ENCODE data around the gene DOCK3.

DNA sequence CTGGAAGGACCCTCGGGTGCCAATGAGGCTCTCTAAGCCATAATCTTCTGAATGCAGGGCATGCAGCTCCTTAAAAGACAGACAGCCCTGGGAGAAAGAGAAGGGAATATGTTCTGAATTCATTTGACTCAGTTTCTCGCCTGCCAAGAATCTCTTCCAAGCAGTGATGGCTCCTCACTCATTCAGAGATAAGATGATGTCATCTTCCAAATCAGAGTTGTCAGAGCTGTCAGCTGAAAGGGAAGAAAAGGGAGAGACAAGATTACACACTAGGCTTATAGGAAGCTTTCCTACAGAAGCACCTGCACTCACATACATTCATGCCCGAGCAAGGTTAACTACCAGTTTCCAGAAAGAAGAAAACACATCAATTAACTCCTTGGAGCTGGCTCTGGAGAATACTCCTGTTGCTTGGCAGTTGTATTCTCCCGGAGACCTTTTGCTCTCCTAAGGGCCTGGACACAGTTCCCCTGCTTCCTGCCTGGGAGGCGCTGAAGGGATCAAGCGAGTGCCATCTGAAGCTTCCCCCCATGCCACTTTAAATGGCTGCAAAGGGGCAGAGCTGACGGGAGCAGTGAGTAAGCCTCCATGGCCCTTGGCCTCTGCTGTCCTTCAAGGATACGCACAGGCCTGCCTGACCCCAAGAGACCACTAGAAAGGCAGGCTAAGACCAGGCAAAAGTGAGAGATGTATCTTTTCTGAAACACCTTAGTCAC, 724.0 kb downstream of the DOCK3 start:
- TF ChIP-seq, protein P1, sequence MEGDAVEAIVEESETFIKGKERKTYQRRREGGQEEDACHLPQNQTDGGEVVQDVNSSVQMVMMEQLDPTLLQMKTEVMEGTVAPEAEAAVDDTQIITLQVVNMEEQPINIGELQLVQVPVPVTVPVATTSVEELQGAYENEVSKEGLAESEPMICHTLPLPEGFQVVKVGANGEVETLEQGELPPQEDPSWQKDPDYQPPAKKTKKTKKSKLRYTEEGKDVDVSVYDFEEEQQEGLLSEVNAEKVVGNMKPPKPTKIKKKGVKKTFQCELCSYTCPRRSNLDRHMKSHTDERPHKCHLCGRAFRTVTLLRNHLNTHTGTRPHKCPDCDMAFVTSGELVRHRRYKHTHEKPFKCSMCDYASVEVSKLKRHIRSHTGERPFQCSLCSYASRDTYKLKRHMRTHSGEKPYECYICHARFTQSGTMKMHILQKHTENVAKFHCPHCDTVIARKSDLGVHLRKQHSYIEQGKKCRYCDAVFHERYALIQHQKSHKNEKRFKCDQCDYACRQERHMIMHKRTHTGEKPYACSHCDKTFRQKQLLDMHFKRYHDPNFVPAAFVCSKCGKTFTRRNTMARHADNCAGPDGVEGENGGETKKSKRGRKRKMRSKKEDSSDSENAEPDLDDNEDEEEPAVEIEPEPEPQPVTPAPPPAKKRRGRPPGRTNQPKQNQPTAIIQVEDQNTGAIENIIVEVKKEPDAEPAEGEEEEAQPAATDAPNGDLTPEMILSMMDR (IDR thresholded peaks at IDR 0.05): no peak
- no peak for TF ChIP-seq POLR2A (IDR thresholded peaks at IDR 0.05)
- no peak for TF ChIP-seq EP300 (IDR thresholded peaks at IDR 0.05)

Data from ovary (tissue), 3 donors.